A549 (cell line): ENCODE data around the gene AFF2. TPM values are rescaled to one million over a fixed set of nuclear protein-coding genes. Genes with fewer than 3 reads are reported as not detected.

Experiments used
- ATAC-seq, 2 experiments: fragments of 200-7000 bp in 1 of 2; fragments of >200 bp in 1 of 2; cut with Nextera tagmentation in 1 of 2; cut with Tn5 transposase in 1 of 2; 3 replicates each; pipeline versions ENCODE4 v1.8.0 to v1.9.1; 2018 to 2020; ENCODE audit warnings: mild to moderate bottlenecking in 1 of 2, moderate library complexity in 1 of 2
- CTCF ChIA-PET: fragments of 300-600 bp; sonication (Branson Sonifier 250); formaldehyde crosslinking; extraction: SDS; loops from one replicate; lab custom pipeline; 2021; ENCODE audit warnings: antibody characterized with exemption, inconsistent platforms; lab: Yijun Ruan, JAX
- POLR2A ChIA-PET: fragments of 350-600 bp; formaldehyde crosslinking; extraction: SDS; loops from one replicate; lab custom pipeline; 2021; ENCODE audit warnings: antibody characterized with exemption, inconsistent platforms; lab: Yijun Ruan, JAX
- DNase-seq, 2 experiments: peaks; one replicate each; pipeline versions ENCODE4 v3.0.0 to v3.0.0-alpha.2; 2011 to 2016; ENCODE audit warnings: low read depth in 1 of 2, low spot score in 1 of 2
- FAIRE-seq: peaks from 2 replicates; lab custom pipeline; 2011; peaks lifted over from hg19 to GRCh38; lab: Jason Lieb, UNC
- H3K27ac ChIP-seq, 2 experiments: fragments of >200 bp; sonication (Bioruptor Twin); formaldehyde crosslinking; 3 replicates each; pipeline ENCODE4 v1.5.1; 2016 to 2017
- H3K4me1 ChIP-seq: fragments of >200 bp; sonication (Bioruptor Twin); formaldehyde crosslinking; 3 replicates; pipeline ENCODE4 v1.6.1; 2016
- H3K4me2 ChIP-seq: fragments of >200 bp; sonication (Bioruptor Twin); formaldehyde crosslinking; 3 replicates; pipeline ENCODE4 v1.6.1; 2016
- H3K4me3 ChIP-seq: fragments of >200 bp; sonication (Bioruptor Twin); formaldehyde crosslinking; 3 replicates; pipeline ENCODE4 v1.5.1; 2016
- H3K9me3 ChIP-seq: fragments of >200 bp; sonication (Bioruptor Twin); formaldehyde crosslinking; 3 replicates; pipeline ENCODE4 v1.6.1; 2016
- CTCF ChIP-seq: fragments of >200 bp; sonication (Bioruptor Twin); formaldehyde crosslinking; IDR thresholded peaks from 3 replicates; pipeline ENCODE4 v1.5.1; 2016
- GATA3 ChIP-seq: IDR thresholded peaks from 2 replicates; pipeline ENCODE4 v1.6.1; 2012; ENCODE audit warnings: borderline replicate concordance
- MAFK ChIP-seq: fragments of 450-650 bp; IDR thresholded peaks from 2 replicates; pipeline ENCODE4 v1.6.1; 2014; ENCODE audit not compliant: partially characterized antibody
- REST ChIP-seq: fragments of 200-600 bp; sonication (generic); IDR thresholded peaks from 2 replicates; pipeline ENCODE4 v1.6.1; 2016; ENCODE audit warnings: antibody characterized with exemption, mild to moderate bottlenecking, moderate library complexity
- WGBS: methylation state at CpG from one replicate; pipeline ENCODE4 v1.1.6; 2017; ENCODE audit errors: missing lambda C conversion rate; 5-methylcytosine and 5-hydroxymethylcytosine counted together
- polyA plus RNA-seq, 4 experiments: library from polyadenylated mRNA; depleted of rRNA in 3 of 4; stranded (reverse); fragments of >200 nt; fragmentation: RNase III in 1 of 4; extraction: RNeasy Plus Mini Kit Qiagen cat#74134 plus additional on column Dnase treatment in 1 of 4; gene quantifications; 2 replicates in 3 of 4; 3 replicates in 1 of 4; pipeline ENCODE4 v1.2.3, GENCODE V29; 2011 to 2017
- small RNA-seq, 6 experiments: library from RNA; depleted of rRNA; stranded (forward); fragments of <200 nt; gene quantifications; one replicate each; pipeline ENCODE3, GENCODE V24; 2012

Gene AFF2
- polyA plus RNA-seq, 2 of the 4 experiments (the other 2 are of a cell fraction), result 0.04 TPM; not detected in 1

- TF ChIP-seq REST, result no peak
- no peak for TF ChIP-seq GATA3
- TF ChIP-seq, all 56 proteins: peak for 0
Observed at GRCh38 chrX:149044471-149044870, 544.1 kb downstream of the AFF2 start (continued).

- TF ChIP-seq MAFK (peak; percentile 88), CTCF (no peak)
- FAIRE-seq (peak; percentile 63), ATAC-seq (no peak), DNase-seq (no peak)
- ChIA-PET POLR2A (no interaction called here), CTCF (no interaction called here)
- no peak overlapping the region for H3K4me2 ChIP-seq
- no peak overlapping the region for H3K27ac ChIP-seq
- no peaks in the 10 kb centered on the region for H3K9me3 ChIP-seq
- WGBS, result 0% methylated on average over 1 of the region's 1 CpG
- H3K4me1 ChIP-seq, result no peaks in the 10 kb centered on the region
- no peak overlapping the region for H3K4me3 ChIP-seq
Observed at GRCh38 chrX:149045645-149046210, 545.3 kb downstream of the AFF2 start.

Small RNA genes within 50 kb of the gene (small RNA-seq; reads per million reads assigned to genes)
- 0 reads per million in 6 experiments for gene RN7SKP267
